Neural crest cell (in vitro differentiated cells): ENCODE results near the gene MRAP2. TPM values are rescaled to one million over a fixed set of nuclear protein-coding genes. Genes with fewer than 3 reads are reported as not detected.

ENCODE experiments used
- DNase-seq: peaks from one replicate; pipeline ENCODE4 v3.0.0; 2021; ENCODE audit warnings: low read depth, mixed read lengths, low spot score
- H3K27ac Mint-ChIP-seq: one replicate; pipeline ENCODE4 v1.8.0; 2021; ENCODE audit warnings: mild to moderate bottlenecking, mixed read lengths; ENCODE audit not compliant: unreplicated experiment
- H3K27me3 Mint-ChIP-seq: 2 replicates; pipeline ENCODE4 v1.8.0; 2021; ENCODE audit warnings: low read depth, mild to moderate bottlenecking, mixed read lengths
- H3K36me3 Mint-ChIP-seq: 2 replicates; pipeline ENCODE4 v1.8.0; 2021; ENCODE audit warnings: low read depth, mild to moderate bottlenecking, mixed read lengths
- H3K4me1 Mint-ChIP-seq: 2 replicates; pipeline ENCODE4 v1.8.0; 2021; ENCODE audit warnings: mixed read lengths
- H3K4me3 Mint-ChIP-seq: one replicate; pipeline ENCODE4 v1.8.0; 2021; ENCODE audit warnings: mild to moderate bottlenecking, mixed read lengths
- H3K9me3 Mint-ChIP-seq: 2 replicates; pipeline ENCODE4 v1.8.0; 2021; ENCODE audit warnings: mixed read lengths
- CTCF ChIP-seq: fragments of 200-600 bp; sonication (generic); conservative IDR thresholded peaks from 2 replicates; pipeline ENCODE4 v1.5.0; 2021; ENCODE audit warnings: antibody characterized with exemption, mild to moderate bottlenecking
- total RNA-seq: library from RNA; stranded (reverse); gene quantifications from 2 replicates; pipeline ENCODE4 v1.2.1, GENCODE V29; 2021

MRAP2 gene
- total RNA-seq, 1 donor from 2014 or later, result 1.4 TPM

- Mint-ChIP-seq H3K9me3 (no peaks in the 10 kb centered on the region), H3K36me3 (no peaks in the 10 kb centered on the region), H3K27me3 (peaks cover 4% of the 10 kb centered on the region), H3K4me3 (no peak overlapping the region), H3K4me1 (peaks cover 5% of the 10 kb centered on the region), H3K27ac (no peak overlapping the region)
- no peak for TF ChIP-seq CTCF
- DNase-seq, result no peak
Observed at GRCh38 chr6:84001119-84001518, 32.5 kb upstream of the MRAP2 start.

- Mint-ChIP-seq H3K9me3 (no peaks in the 10 kb centered on the region), H3K27ac (no peak overlapping the region), H3K27me3 (peaks cover 4% of the 10 kb centered on the region), H3K4me3 (no peak overlapping the region), H3K36me3 (no peaks in the 10 kb centered on the region), H3K4me1 (peaks cover 5% of the 10 kb centered on the region)
- no peak for DNase-seq
- TF ChIP-seq CTCF, result no peak
Observed at GRCh38 chr6:84002226-84002625, 31.3 kb upstream of the MRAP2 start.

- Mint-ChIP-seq H3K36me3 (no peaks in the 10 kb centered on the region), H3K27ac (no peak overlapping the region), H3K9me3 (no peaks in the 10 kb centered on the region), H3K4me3 (no peak overlapping the region), H3K27me3 (peaks cover 4% of the 10 kb centered on the region), H3K4me1 (peaks cover 5% of the 10 kb centered on the region)
- TF ChIP-seq CTCF, result no peak
- DNase-seq, result no peak
Observed at GRCh38 chr6:84003131-84003530, 30.4 kb upstream of the MRAP2 start.

GRCh38 chr6:84003654-84004053 lies 29.9 kb upstream of the MRAP2 start:
- no peak for TF ChIP-seq CTCF
- Mint-ChIP-seq H3K9me3 (no peaks in the 10 kb centered on the region), H3K27me3 (peaks cover 4% of the 10 kb centered on the region), H3K27ac (no peak overlapping the region), H3K36me3 (no peaks in the 10 kb centered on the region), H3K4me1 (peaks cover 5% of the 10 kb centered on the region), H3K4me3 (no peak overlapping the region)
- DNase-seq, result no peak

GRCh38 chr6:84007871-84008270 lies 25.7 kb upstream of the MRAP2 start:
- Mint-ChIP-seq H3K36me3 (no peaks in the 10 kb centered on the region), H3K4me1 (peaks cover 3% of the 10 kb centered on the region), H3K9me3 (no peaks in the 10 kb centered on the region), H3K4me3 (no peak overlapping the region), H3K27ac (no peak overlapping the region), H3K27me3 (peaks cover 3% of the 10 kb centered on the region)
- DNase-seq, result no peak
- TF ChIP-seq CTCF, result no peak

GRCh38 chr6:84013354-84013753 lies 20.2 kb upstream of the MRAP2 start:
- H3K27me3 Mint-ChIP-seq, result peaks cover 4% of the 10 kb centered on the region
- no peaks in the 10 kb centered on the region for H3K4me1 Mint-ChIP-seq
- H3K9me3 Mint-ChIP-seq, result no peaks in the 10 kb centered on the region
- DNase-seq, result no peak
- H3K36me3 Mint-ChIP-seq, result no peaks in the 10 kb centered on the region
- H3K27ac Mint-ChIP-seq, result no peak overlapping the region
- no peak for TF ChIP-seq CTCF
- H3K4me3 Mint-ChIP-seq, result no peak overlapping the region
